Measurements from ENCODE around the gene MAD2L1.

MAD2L1 gene

DNA sequence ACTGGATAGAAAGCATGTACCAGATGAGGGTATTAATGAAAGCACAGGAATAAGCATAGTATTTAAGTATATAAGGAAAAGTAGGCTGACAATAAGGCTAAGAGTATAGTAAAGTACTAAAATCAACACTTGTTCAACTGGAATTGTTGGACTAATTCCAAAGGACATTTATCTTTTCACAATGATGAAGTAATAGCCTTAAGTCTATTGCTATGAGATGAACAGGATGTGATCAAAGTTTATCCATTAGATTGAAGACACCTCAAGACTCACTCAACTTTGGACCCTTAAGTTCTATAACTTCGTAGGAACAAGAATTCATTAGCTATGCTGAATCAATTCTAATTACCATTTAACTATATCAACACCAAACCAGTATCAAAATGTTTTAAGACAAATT, 7.6 kb downstream of the MAD2L1 start:
- no peak overlapping the region for H3K4me3 ChIP-seq (replicated peaks in 1 of 2; ENCODE audit: low read depth in 2 of 2, low read length in 2 of 2)
- no peak for DNase-seq (ENCODE audit: low read depth in 2 of 2)
- TF ChIP-seq, protein P1, sequence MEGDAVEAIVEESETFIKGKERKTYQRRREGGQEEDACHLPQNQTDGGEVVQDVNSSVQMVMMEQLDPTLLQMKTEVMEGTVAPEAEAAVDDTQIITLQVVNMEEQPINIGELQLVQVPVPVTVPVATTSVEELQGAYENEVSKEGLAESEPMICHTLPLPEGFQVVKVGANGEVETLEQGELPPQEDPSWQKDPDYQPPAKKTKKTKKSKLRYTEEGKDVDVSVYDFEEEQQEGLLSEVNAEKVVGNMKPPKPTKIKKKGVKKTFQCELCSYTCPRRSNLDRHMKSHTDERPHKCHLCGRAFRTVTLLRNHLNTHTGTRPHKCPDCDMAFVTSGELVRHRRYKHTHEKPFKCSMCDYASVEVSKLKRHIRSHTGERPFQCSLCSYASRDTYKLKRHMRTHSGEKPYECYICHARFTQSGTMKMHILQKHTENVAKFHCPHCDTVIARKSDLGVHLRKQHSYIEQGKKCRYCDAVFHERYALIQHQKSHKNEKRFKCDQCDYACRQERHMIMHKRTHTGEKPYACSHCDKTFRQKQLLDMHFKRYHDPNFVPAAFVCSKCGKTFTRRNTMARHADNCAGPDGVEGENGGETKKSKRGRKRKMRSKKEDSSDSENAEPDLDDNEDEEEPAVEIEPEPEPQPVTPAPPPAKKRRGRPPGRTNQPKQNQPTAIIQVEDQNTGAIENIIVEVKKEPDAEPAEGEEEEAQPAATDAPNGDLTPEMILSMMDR (IDR thresholded peaks at IDR 0.05; ENCODE audit: low read depth, low read length), result no peak

DNA sequence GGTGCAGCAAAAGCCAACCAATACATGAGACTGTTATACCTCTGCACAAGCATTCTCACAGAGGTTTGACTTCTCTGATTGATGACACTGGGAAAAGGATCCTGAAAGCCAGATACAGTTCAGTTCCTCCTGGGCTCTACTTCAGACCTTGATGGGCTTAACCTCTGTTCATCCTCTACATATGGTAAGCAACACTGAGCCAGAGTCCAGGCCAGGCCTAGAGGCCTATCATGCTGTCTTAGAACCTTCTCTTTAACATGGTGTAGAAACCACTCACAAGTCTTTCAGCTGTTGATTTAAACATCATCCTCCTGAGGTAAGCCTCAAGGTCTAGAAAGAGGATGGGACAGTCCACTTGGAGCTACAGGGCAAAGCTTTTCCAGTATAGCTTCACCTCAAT, 9.2 kb downstream of the MAD2L1 start:
- TF ChIP-seq, protein P1 (IDR thresholded peaks at IDR 0.05; ENCODE audit: low read depth, low read length), result no peak
- no peak for DNase-seq (ENCODE audit: low read depth in 2 of 2)
- H3K4me3 ChIP-seq (replicated peaks in 1 of 2; ENCODE audit: low read depth in 2 of 2, low read length in 2 of 2), result no peak overlapping the region

DNA sequence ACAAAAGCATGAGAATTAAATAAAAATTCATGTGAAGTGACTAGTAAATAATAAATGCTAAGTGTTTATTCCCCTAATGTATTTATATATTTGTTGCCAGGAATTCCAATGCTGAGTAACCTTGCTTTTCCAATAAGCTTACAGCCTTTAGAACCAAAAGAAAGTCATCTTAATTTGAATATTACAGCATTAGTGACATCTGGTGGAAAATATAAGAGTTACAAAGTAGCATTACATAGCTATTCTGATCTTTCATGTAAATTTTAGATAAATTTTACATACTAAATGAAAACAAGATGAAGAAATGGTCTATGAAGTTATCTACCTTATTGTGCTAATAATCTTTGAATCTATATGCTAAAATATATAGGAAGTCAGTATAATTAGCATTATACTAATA, 10.4 kb downstream of the MAD2L1 start:
- DNase-seq (ENCODE audit: low read depth in 2 of 2), result peak; percentile 53 to 54
- no peak overlapping the region for H3K4me3 ChIP-seq (replicated peaks in 1 of 2; ENCODE audit: low read depth in 2 of 2, low read length in 2 of 2)
- TF ChIP-seq, protein P1 (IDR thresholded peaks at IDR 0.05; ENCODE audit: low read depth, low read length), result peak; percentile 19

DNA sequence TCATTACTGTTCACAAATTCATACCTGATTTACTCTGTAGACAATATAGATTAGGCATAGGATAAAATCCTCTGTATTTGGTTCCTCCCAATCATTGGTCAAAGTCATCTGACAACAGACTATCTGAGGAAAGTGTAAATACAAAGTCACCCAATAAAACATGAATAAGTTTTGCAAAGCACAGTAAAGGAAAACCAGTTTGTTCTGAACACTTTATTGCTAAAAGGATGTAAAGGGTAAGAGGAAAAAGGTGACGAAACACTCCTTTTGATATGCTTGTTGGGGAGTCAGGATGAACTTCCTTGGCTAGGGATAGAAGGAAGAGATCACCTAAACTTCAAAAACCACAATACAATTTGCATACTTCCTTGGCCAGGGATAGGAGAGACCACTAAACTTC, 10.9 kb downstream of the MAD2L1 start:
- TF ChIP-seq, protein P1 (IDR thresholded peaks at IDR 0.05; ENCODE audit: low read depth, low read length), result no peak
- DNase-seq (ENCODE audit: low read depth in 2 of 2), result no peak

DNA sequence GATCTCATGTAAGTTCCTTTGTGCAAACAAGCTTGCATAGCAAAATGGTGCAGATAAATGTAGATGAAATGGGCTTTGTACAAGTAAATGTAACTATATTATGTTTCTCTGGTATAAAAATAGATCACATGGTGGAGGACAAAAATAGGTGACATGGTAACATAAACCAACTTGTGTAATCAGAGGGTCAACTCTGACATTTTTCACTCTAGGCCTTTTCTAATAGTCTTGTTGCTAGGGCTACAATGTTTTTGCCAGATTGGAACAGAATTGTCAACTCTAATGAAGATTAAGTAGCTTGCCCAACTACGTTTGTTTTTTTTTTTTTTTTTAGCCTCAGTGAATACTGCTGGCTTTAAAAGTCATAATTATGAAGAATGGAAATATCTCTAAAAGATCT, 11.5 kb downstream of the MAD2L1 start:
- TF ChIP-seq, protein P1 (IDR thresholded peaks at IDR 0.05; ENCODE audit: low read depth, low read length), result no peak
- DNase-seq (ENCODE audit: low read depth in 2 of 2), result no peak
- no peak overlapping the region for H3K4me3 ChIP-seq (replicated peaks in 1 of 2; ENCODE audit: low read depth in 2 of 2, low read length in 2 of 2)

More for the DNA sequence above, 10.9 kb downstream of the MAD2L1 start:
- no peak overlapping the region for H3K4me3 ChIP-seq (replicated peaks in 1 of 2; ENCODE audit: low read depth in 2 of 2, low read length in 2 of 2)

DNA sequence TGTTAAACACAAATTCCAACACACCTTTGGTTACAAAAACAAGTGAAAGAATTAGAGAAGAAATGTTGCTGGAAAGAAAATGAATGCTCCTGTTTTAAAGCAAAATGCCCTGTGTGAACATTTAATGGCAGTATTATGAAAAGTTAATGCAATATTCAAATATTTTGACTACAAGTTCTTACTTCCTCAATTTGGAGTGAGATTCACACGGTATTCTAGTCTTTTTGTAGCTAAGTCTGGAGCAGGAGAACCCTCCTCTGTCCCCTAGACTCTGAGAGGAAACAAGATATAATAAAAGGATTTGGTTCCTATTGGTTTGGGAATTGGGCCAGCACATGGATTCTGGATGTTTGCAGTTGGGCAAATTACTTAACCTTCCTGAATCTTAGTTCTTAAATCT, 12.7 kb downstream of the MAD2L1 start:
- TF ChIP-seq, protein P1 (IDR thresholded peaks at IDR 0.05; ENCODE audit: low read depth, low read length), result no peak
- no peak overlapping the region for H3K4me3 ChIP-seq (replicated peaks in 1 of 2; ENCODE audit: low read depth in 2 of 2, low read length in 2 of 2)
- DNase-seq (ENCODE audit: low read depth in 2 of 2), result no peak

DNA sequence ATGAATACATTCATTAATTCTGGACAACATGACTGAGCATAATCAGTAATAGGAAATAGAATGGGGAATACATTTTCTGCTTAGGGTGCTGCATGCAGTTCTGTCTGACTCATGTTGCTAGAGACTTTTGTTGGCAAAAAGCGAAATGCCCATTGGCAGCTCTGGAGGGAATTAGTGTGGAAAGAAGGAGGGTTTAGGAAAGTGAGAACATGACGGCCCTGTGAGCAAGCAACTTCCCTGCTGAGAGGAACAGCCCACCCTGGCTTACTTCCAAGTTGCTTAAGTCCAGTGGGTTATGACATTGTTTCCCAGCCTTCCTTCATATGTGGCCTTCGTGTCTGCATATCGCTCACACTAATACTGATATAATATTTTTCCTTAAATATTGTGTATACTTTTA, 13.8 kb downstream of the MAD2L1 start:
- TF ChIP-seq, protein P1 (IDR thresholded peaks at IDR 0.05; ENCODE audit: low read depth, low read length), result no peak
- H3K4me3 ChIP-seq (replicated peaks in 1 of 2; ENCODE audit: low read depth in 2 of 2, low read length in 2 of 2), result no peak overlapping the region
- peak; percentile 99 for DNase-seq (ENCODE audit: low read depth in 2 of 2)

All from cardiac fibroblast (primary cell).